Right lobe of liver (tissue), 6 donors: Measurements from ENCODE around the gene FBXO44. TPM values are rescaled to one million over a fixed set of nuclear protein-coding genes. Genes with fewer than 3 reads are reported as not detected.
"Not testable (repeated sequence)": the region's sequence is repeated elsewhere in the genome, so short reads cannot be mapped to it uniquely, and the experiment has no call there.

Experiments used
- ATAC-seq, 4 donors: fragments of 200-7000 bp; cut with Tn5 transposase; one replicate each; pipeline ENCODE4 v1.9.1; 2020; ENCODE audit warnings: mild to moderate bottlenecking in 4 of 4, moderate library complexity in 4 of 4
- DNase-seq, 3 donors: peaks; one replicate each; pipeline ENCODE4 v3.0.0-alpha.2; 2020
- H3K27ac ChIP-seq, 3 donors: fragments of 200-600 bp; one replicate each; pipeline ENCODE4 v1.8.0; 2022
- H3K27me3 ChIP-seq, 2 donors: fragments of 200-600 bp; one replicate each; pipeline ENCODE4 v1.8.0; 2022
- H3K36me3 ChIP-seq, 4 donors: fragments of 200-600 bp; sonication (generic) in 1 of 4; one replicate each; pipeline versions ENCODE4 v1.5.1 to v1.8.0; 2017 to 2022; ENCODE audit warnings: control low read depth in 1 of 4
- H3K4me1 ChIP-seq, 4 donors: fragments of 200-600 bp; sonication (generic) in 1 of 4; one replicate each; pipeline versions ENCODE4 v1.5.1 to v1.8.0; 2017 to 2022; ENCODE audit warnings: control low read depth in 1 of 4
- H3K4me3 ChIP-seq, 3 donors: fragments of 200-600 bp; one replicate each; pipeline ENCODE4 v1.8.0; 2022
- H3K9me3 ChIP-seq, 4 donors: fragments of 200-600 bp; sonication (generic) in 1 of 4; one replicate each; pipeline versions ENCODE4 v1.5.1 to v1.8.0; 2017 to 2022; ENCODE audit warnings: control low read depth in 1 of 4
- POLR2A ChIP-seq: fragments of 450-650 bp; IDR thresholded peaks from one replicate; pipeline ENCODE4 v1.6.1; 2017; ENCODE audit warnings: antibody characterized with exemption, mild to moderate bottlenecking
- WGBS: methylation state at CpG from one replicate; pipeline ENCODE4 v1.1.6; 2018; ENCODE audit warnings: low coverage, low lambda C conversion rate; ENCODE audit not compliant: insufficient coverage; ENCODE audit errors: missing lambda C conversion rate; 5-methylcytosine and 5-hydroxymethylcytosine counted together
- intact Hi-C, 2 donors: fragments of 100-400 bp; cut with DNase I; formaldehyde crosslinking; loops; one replicate each; pipeline versions ENCODE4 v1.11.2 to v1.14.1; 2022
- long read RNA-seq: library from polyadenylated mRNA; unstranded; transcript quantifications from one replicate; pipeline ENCODE4 v2.0.0, GENCODE V29; 2019
- total RNA-seq, 6 experiments: library from RNA; depleted of rRNA in 2 of 6; stranded (reverse); fragments of >200 nt in 2 of 6; fragmentation: NEBNext Ultra II Directional in 3 of 6; extraction: Animal tissue kit (Norgen Biotek cat#: 25700) in 3 of 6; gene quantifications; one replicate each; pipeline versions ENCODE4 v1.1.0 to v1.2.4, GENCODE V29; 2016 to 2023
- TF ChIP-seq, protein P1 (sequence below), 4 donors: fragments of 200-600 bp in 3 of 4; fragments of 450-650 bp in 1 of 4; IDR thresholded peaks; one replicate each; pipeline versions ENCODE4 v1.5.1 to v1.8.0; 2016 to 2022; ENCODE audit warnings: antibody characterized with exemption in 4 of 4, mild to moderate bottlenecking in 2 of 4
- donor health status: DM: no; HTN: yes; CAD: no.
- donor health status: DM: no; HTN: no; CAD: no.
- donor health status: DM: no; HTN: no; CAD: no.
- donor health status: DM: no; HTN: yes; CAD: no.
- donor health status: DM: no; HTN: yes; CAD: no.

Gene FBXO44, protein sequence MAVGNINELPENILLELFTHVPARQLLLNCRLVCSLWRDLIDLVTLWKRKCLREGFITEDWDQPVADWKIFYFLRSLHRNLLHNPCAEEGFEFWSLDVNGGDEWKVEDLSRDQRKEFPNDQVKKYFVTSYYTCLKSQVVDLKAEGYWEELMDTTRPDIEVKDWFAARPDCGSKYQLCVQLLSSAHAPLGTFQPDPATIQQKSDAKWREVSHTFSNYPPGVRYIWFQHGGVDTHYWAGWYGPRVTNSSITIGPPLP
- total RNA-seq = 10 to 100 TPM in 4 of 6 experiments, 1 to 10 TPM in 2; 8.7 to 15.3 (median 10.5) TPM
- long read RNA-seq = 0 reads

DNA sequence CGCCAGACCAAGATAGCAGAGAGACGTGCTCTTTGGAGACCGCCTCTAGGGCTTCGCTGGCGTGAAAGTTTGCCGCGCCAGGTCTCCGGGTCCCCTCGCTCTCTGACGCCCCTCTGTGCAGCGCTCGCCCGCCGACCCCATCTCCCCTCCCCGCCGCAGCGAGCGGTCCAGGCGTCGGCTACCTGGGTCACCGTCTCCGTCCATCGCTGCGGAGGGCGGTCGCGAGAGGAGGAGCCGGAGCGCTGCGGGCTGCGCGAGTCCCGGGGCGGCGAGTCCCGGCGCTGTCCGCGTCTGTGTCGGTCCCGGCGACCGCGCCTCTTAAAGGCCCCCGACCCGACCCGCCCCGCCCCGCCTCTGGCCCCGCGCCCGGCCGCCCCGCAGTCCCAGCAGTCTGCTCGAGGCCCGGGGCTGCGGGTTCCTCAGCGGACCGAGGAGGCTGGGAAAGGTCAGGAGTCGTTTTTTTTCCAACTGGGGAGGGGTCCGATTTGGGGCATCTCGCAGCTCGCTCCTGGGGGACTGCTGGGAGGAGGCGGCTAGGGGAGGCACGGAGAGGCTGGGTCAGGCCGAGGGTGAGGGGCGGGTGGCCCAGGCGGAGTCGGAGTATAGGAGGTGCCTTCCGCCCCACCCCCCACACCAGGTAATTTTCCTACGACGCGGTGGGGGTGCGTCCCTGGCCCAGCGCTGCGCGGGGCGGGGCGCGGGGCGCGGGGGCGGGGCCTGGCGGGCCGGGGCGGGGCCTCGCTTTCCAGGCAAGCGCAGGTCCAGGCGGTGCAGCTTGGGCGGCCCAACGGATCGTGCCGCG lies at the start of gene FBXO44, which contains the start of gene FBXO2:
Gene FBXO44, plus strand, starts transcription at position 741 of the 802 bp plus-strand sequence. CDS start 959 bp downstream, outside the sequence.
Gene FBXO2, minus strand, starts transcription at position 293 of the 802 bp plus-strand sequence. Its CDS starts 89 bp downstream, at position 204.
- 5% methylated on average over 8 of the region's 94 CpGs for WGBS
- no peaks in the 10 kb centered on the region for H3K27me3 ChIP-seq
- no peaks in the 10 kb centered on the region for H3K9me3 ChIP-seq
- H3K36me3 ChIP-seq = no peaks in the 10 kb centered on the region
- peak within 1 kb of the TSS; percentile 57 to 68 (median 59) for H3K4me3 ChIP-seq
- ATAC-seq (peak; percentile 40 to 71 (median 60)), DNase-seq (peak; percentile 60 to 75 (median 74))
- no peak for TF ChIP-seq POLR2A
- TF ChIP-seq, protein P1, sequence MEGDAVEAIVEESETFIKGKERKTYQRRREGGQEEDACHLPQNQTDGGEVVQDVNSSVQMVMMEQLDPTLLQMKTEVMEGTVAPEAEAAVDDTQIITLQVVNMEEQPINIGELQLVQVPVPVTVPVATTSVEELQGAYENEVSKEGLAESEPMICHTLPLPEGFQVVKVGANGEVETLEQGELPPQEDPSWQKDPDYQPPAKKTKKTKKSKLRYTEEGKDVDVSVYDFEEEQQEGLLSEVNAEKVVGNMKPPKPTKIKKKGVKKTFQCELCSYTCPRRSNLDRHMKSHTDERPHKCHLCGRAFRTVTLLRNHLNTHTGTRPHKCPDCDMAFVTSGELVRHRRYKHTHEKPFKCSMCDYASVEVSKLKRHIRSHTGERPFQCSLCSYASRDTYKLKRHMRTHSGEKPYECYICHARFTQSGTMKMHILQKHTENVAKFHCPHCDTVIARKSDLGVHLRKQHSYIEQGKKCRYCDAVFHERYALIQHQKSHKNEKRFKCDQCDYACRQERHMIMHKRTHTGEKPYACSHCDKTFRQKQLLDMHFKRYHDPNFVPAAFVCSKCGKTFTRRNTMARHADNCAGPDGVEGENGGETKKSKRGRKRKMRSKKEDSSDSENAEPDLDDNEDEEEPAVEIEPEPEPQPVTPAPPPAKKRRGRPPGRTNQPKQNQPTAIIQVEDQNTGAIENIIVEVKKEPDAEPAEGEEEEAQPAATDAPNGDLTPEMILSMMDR (IDR thresholded peaks at IDR 0.05) = no peak
- H3K4me1 ChIP-seq = peaks cover 0 to 16% (median 5%) of the 10 kb centered on the region in 4 donors
- intact Hi-C loops = loop anchor here (5.0 kb wide), 2 partner anchors 58 to 68 kb away; no protein-coding TSS in a partner anchor
- H3K27ac ChIP-seq = peak within 1 kb of the TSS in 1 of 3 donors; percentile 8

DNA sequence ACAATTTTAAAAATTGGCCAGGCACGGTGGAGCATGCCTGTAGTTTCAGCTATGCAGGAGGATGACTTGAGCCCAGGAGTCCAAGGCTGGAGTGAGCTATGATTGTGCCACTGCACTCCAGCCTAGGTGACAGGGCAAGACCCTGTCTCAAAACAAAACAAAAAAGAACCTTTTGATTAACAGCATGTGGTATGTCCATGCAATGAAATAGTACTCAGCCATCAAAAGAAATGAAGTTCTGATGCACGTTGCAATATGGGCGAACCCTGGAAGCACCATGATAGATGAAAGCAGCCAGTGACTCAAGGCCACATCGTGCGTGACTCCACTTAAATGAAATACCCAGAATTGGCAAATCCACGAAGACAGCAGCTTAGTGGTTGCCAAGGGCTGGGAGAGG lies 47.9 kb upstream of the FBXO44 start:
- H3K4me1 ChIP-seq = no peaks in the 10 kb centered on the region
- no peaks in the 10 kb centered on the region for H3K9me3 ChIP-seq
- intact Hi-C loops = no loop called here
- H3K27me3 ChIP-seq = no peaks in the 10 kb centered on the region
- ATAC-seq (no peak), DNase-seq (no peak)
- H3K4me3 ChIP-seq = no peak overlapping the region
- 87% methylated on average over 6 of the region's 6 CpGs for WGBS
- TF ChIP-seq POLR2A = no peak
- TF ChIP-seq, protein P1 (IDR thresholded peaks at IDR 0.05) = no peak
- no peaks in the 10 kb centered on the region for H3K36me3 ChIP-seq
- no peak overlapping the region for H3K27ac ChIP-seq

DNA sequence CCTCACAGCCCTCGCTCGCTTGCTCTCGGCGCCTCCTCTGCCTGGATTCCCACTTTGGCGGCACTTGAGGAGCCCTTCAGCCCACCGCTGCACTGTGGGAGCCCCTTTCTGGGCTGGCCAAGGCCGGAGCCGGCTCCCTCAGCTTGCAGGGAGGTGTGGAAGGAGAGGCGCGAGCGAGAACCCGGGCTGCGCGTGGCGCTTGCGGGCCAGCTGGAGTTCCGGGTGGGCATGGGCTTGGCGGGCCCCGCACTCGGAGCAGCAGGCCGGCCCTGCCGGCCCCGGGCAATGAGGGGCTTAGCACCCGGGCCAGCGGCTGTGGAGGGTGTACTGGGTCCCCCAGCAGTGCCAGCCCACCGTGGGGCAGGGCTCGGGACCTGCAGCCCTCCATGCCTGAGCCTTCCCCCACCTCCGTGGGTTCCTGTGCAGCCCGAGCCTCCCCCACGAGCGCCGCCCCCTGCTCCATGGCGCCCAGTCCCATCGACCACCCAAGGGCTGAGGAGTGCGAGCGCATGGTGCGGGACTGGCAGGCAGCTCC lies 46.0 kb upstream of the FBXO44 start:
- intact Hi-C loops, H3K9me3 ChIP-seq, H3K27ac ChIP-seq, H3K36me3 ChIP-seq, ATAC-seq, H3K4me3 ChIP-seq, DNase-seq, H3K27me3 ChIP-seq, H3K4me1 ChIP-seq: not testable (repeated sequence)
- no CpG with 5 or more reads among the region's 37 CpGs for WGBS

DNA sequence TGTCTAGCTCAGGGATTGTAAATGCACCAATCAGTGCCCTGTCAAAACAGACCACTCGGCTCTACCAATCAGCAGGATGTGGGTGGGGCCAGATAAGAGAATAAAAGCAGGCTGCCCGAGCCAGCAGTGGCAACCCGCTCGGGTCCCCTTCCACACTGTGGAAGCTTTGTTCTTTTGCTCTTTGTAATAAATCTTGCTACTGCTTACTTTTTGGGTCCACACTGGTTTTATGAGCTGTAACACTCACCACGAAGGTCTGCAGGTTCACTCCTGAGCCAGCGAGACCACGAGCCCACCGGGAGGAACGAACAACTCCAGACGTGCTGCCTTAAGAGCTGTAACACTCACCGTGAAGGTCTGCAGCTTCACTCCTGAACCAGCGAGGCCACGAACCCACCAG lies 45.3 kb upstream of the FBXO44 start:
- H3K4me3 ChIP-seq, intact Hi-C loops, H3K4me1 ChIP-seq, H3K27me3 ChIP-seq, H3K27ac ChIP-seq, ATAC-seq, DNase-seq, H3K9me3 ChIP-seq, H3K36me3 ChIP-seq: not testable (repeated sequence)
- 67% methylated on average over 5 of the region's 13 CpGs for WGBS

DNA sequence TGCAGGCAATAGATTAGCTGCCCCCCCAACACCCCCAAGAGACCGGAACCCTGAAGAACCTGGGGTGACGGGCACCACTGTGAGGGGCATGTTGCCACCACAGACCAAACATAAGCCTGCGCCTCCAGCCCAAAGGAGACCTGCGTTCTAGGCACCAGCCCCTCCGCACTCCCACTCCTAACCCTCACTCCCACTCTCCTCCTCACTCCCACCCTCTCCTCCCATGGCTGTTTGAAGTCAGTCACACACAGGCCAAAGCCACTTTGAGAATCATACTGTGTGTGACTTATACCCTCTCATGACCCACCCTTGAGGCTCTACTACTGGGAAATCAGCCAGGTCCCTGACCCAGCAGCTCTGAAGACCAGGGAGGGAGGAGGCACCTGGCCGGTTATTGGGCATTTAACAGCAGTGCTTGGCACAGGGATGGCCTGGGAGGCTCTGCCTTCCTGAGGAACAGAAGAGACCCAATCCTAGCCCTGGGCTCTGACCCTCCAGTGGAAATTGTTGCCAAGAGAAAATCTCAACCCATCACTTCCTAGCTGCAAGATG lies 44.0 kb upstream of the FBXO44 start:
- 60% methylated on average over 3 of the region's 6 CpGs for WGBS
- no peak overlapping the region for H3K27ac ChIP-seq
- no peaks in the 10 kb centered on the region for H3K36me3 ChIP-seq
- no peaks in the 10 kb centered on the region for H3K4me1 ChIP-seq
- H3K27me3 ChIP-seq = no peaks in the 10 kb centered on the region
- TF ChIP-seq, protein P1 (IDR thresholded peaks at IDR 0.05) = no peak
- no peak for TF ChIP-seq POLR2A
- ATAC-seq (no peak), DNase-seq (no peak)
- intact Hi-C loops = no loop called here
- no peaks in the 10 kb centered on the region for H3K9me3 ChIP-seq
- no peak overlapping the region for H3K4me3 ChIP-seq
